Cardiac muscle cell (in vitro differentiated cells and primary cell): ENCODE measurements around the gene ILK. TPM values are rescaled to one million over a fixed set of nuclear protein-coding genes. Genes with fewer than 3 reads are reported as not detected.

Experiments
- DNase-seq, 2 donors: peaks; one replicate each; pipeline versions ENCODE4 v3.0.0 to v3.0.0-alpha.2; 2010 to 2017; ENCODE audit warnings: low read depth in 1 of 2, low spot score in 1 of 2
- H3K27ac ChIP-seq: fragments of 200-600 bp; sonication (generic); 2 replicates; pipeline ENCODE4 v1.5.1; 2016
- H3K27me3 ChIP-seq: fragments of 200-600 bp; sonication (generic); 2 replicates; pipeline ENCODE4 v1.6.0; 2016; ENCODE audit warnings: control low read depth
- H3K36me3 ChIP-seq: fragments of 200-600 bp; sonication (generic); 2 replicates; pipeline ENCODE4 v1.5.1; 2016; ENCODE audit warnings: control low read depth
- H3K4me1 ChIP-seq: fragments of 200-600 bp; sonication (generic); 2 replicates; pipeline ENCODE4 v1.8.1; 2017; ENCODE audit warnings: low read depth, mild to moderate bottlenecking, mixed run types
- H3K4me3 ChIP-seq: fragments of 200-600 bp; sonication (generic); 2 replicates; pipeline ENCODE4 v1.5.1; 2016; ENCODE audit warnings: mild to moderate bottlenecking
- H3K9me3 ChIP-seq: fragments of 200-600 bp; sonication (generic); 2 replicates; pipeline ENCODE4 v1.5.1; 2017; ENCODE audit warnings: low read depth, mild to moderate bottlenecking, control low read depth
- polyA plus RNA-seq: library from polyadenylated mRNA; unstranded; fragments of >200 nt; fragmentation: Nextera tagmentation; extraction: Ambion mirVana; gene quantifications from 2 replicates; pipeline ENCODE4 v1.2.1, GENCODE V29; 2016
- total RNA-seq: library from RNA; depleted of rRNA; stranded (reverse); fragments of >200 nt; gene quantifications from 2 replicates; pipeline ENCODE4 v1.2.3, GENCODE V29; 2016
- TF ChIP-seq, protein P1 (sequence below): IDR thresholded peaks from 2 replicates; pipeline ENCODE4 v1.5.1; 2012; ENCODE audit warnings: low read depth, mild to moderate bottlenecking, low read length

ILK gene
- total and polyA plus RNA-seq, 2 experiments from 2014 or later, result 221 to 316 TPM

DNA sequence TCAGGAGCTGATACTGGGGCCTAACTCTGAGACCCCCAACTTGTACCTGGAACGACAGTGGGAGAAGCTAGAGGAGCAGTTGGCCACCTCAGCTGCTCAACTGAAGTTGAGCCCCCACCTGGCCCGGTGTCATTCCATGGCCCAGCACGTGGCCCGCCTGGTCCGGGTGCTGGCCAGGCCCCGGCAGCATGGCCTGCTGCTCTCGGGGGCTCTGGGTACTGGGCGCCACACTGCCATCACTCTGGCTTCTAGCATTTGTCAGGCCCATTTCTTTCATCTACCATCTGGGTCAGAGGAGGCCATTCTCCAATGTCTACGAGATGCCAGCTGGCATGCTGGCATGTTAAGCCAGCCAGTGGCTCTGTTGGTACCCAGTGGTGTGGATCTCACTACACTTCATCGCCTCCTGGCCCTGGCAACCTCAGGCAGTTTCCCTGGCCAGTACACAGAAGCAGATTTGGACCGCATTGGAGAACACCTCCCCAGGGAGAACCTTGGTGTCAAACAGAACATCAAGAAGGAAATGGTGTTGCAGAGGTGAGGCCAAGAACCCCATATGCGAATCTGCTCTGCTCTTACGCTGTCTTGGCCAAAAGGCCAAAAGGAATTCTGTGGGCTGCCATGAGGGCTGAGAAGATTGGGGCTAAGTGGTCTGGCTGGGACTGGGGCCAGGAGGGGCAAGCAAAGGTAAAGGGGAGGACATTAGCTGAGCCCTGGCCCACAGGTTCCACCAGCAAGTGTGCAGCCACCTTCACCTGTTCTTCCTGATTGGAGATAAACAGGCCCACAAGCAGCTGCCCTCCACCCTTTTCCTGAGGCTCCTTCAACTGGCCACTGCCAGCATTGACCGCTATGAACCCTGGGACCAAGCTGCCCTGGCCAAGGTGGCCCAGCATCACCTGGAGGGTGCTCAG is 45.6 kb upstream of the ILK start:
- no peaks in the 10 kb centered on the region for H3K4me1 ChIP-seq
- TF ChIP-seq, protein P1, sequence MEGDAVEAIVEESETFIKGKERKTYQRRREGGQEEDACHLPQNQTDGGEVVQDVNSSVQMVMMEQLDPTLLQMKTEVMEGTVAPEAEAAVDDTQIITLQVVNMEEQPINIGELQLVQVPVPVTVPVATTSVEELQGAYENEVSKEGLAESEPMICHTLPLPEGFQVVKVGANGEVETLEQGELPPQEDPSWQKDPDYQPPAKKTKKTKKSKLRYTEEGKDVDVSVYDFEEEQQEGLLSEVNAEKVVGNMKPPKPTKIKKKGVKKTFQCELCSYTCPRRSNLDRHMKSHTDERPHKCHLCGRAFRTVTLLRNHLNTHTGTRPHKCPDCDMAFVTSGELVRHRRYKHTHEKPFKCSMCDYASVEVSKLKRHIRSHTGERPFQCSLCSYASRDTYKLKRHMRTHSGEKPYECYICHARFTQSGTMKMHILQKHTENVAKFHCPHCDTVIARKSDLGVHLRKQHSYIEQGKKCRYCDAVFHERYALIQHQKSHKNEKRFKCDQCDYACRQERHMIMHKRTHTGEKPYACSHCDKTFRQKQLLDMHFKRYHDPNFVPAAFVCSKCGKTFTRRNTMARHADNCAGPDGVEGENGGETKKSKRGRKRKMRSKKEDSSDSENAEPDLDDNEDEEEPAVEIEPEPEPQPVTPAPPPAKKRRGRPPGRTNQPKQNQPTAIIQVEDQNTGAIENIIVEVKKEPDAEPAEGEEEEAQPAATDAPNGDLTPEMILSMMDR, result no peak
- no peak for DNase-seq
- H3K4me3 ChIP-seq, result no peak overlapping the region
- no peaks in the 10 kb centered on the region for H3K9me3 ChIP-seq
- H3K27ac ChIP-seq, result no peak overlapping the region
- H3K36me3 ChIP-seq, result no peaks in the 10 kb centered on the region
- H3K27me3 ChIP-seq, result no peaks in the 10 kb centered on the region

DNA sequence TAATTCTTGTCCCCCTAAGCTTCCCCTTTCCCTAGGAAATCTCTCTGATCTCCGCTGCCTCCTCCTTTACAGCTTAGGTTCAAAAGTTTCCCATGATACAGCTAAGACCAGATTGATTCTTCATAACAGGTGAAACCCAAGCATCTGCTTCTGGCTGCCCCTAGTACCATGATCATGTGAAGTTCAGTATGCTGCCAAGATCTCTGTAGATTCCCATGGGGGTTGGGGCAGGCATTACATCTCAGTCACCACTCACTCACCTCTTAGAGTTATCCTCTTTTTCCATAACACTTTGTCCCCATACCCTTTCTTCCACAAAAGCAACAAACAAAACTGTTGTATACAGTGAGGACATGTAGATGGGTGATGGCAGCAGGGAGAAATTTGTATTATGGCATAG is 44.2 kb upstream of the ILK start:
- no peak overlapping the region for H3K4me3 ChIP-seq
- DNase-seq, result no peak
- no peaks in the 10 kb centered on the region for H3K27me3 ChIP-seq
- H3K27ac ChIP-seq, result no peak overlapping the region
- H3K4me1 ChIP-seq, result no peaks in the 10 kb centered on the region
- no peaks in the 10 kb centered on the region for H3K36me3 ChIP-seq
- TF ChIP-seq, protein P1, result no peak
- H3K9me3 ChIP-seq, result no peaks in the 10 kb centered on the region

DNA sequence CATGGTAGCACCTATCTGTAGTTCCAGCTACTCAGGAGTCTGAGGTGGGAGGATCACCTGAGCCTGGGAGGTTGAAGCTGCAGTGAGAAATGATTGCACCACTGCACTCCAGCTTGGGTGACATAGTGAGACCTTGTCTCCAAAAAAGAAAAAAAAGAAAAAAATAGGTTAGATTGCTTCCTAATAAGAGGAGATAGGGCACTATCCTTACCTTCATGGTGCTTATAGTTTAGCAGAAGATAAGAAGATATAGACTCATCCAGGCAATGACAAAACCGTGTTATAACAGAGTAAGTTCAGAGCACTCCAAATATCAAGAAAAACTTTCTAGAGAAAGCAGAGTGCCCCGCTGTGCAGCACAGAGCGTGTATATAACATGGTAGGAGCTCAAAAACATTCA is 42.3 kb upstream of the ILK start:
- H3K4me1 ChIP-seq, result no peaks in the 10 kb centered on the region
- no peak for DNase-seq
- H3K27me3 ChIP-seq, result no peaks in the 10 kb centered on the region
- H3K9me3 ChIP-seq, result no peaks in the 10 kb centered on the region
- no peak overlapping the region for H3K4me3 ChIP-seq
- H3K36me3 ChIP-seq, result no peaks in the 10 kb centered on the region
- TF ChIP-seq, protein P1, result no peak
- H3K27ac ChIP-seq, result no peak overlapping the region

DNA sequence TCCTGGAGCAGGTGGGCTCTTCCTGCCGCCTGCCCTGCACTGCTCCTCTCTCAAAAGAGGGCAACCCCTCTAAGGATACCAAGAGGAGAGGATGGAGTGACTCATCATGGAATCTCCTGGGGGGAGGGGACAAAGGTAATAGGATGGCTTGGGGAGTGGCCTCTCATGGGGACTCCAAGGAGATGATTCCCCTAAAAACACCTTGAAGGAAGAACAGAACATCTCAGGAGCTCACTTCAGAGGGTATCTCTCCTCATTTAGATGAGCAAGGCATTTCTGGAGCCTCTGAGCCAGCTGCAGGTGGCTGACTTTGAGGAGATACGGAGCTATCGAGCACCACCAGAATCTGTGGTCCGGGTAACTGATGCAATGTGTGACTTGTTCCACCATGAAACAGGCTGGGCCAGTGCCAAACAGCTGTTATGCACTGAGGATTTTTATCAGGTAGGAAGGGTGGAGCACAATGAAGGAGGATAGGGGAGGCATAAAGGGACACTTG is 40.4 kb upstream of the ILK start:
- no peaks in the 10 kb centered on the region for H3K36me3 ChIP-seq

DNA sequence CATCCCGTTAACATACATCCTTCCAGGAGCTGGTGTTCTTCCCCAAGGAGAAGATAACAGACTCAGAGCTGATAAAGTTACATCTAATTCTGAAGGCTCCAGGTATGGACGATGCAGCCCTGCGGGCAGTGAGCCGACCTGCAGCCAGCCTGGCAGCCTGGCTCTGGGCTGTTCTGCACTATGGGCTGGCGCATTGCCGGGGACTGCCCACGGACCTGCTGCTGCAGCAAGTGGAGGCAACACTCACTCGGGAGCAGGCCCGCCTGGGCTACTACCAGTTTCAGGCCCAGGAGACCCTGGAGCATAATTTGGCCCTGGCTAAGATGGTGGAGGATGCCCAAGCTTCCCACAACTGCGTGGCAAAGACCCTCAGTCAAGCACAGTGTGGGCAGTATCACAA is 39.9 kb upstream of the ILK start:
- H3K9me3 ChIP-seq, result no peaks in the 10 kb centered on the region
- TF ChIP-seq, protein P1, result no peak
- H3K27me3 ChIP-seq, result no peaks in the 10 kb centered on the region
- no peak overlapping the region for H3K4me3 ChIP-seq
- H3K4me1 ChIP-seq, result peaks cover 2% of the 10 kb centered on the region
- DNase-seq, result no peak
- no peaks in the 10 kb centered on the region for H3K36me3 ChIP-seq
- no peak overlapping the region for H3K27ac ChIP-seq

More for the DNA sequence above, 40.4 kb upstream of the ILK start:
- DNase-seq, result no peak
- no peak overlapping the region for H3K4me3 ChIP-seq
- TF ChIP-seq, protein P1, result no peak
- H3K9me3 ChIP-seq, result no peaks in the 10 kb centered on the region
- H3K27ac ChIP-seq, result no peak overlapping the region
- no peaks in the 10 kb centered on the region for H3K4me1 ChIP-seq
- H3K27me3 ChIP-seq, result no peaks in the 10 kb centered on the region
